GM23338 (cell line): ENCODE measurements around the gene TMEM151B. TPM values are rescaled to one million over a fixed set of nuclear protein-coding genes. Genes with fewer than 3 reads are reported as not detected.

Experiments used
- ATAC-seq: fragments of 200-7000 bp; cut with Tn5 transposase; 3 replicates; pipeline ENCODE4 v1.9.1; 2020
- DNase-seq: peaks from one replicate; pipeline ENCODE4 v3.0.0-alpha.2; 2015; ENCODE audit warnings: low spot score
- H2AFZ ChIP-seq: fragments of 200-600 bp; sonication (generic); 2 replicates; pipeline ENCODE4 v1.8.0; 2016; ENCODE audit warnings: antibody characterized with exemption, mild to moderate bottlenecking, moderate library complexity
- H3F3A ChIP-seq: fragments of 200-600 bp; sonication (generic); replicated peaks from 2 replicates; pipeline ENCODE4 v1.8.0; 2017; ENCODE audit warnings: antibody characterized with exemption, mixed run types, low read depth
- H3K27ac ChIP-seq: fragments of 200-600 bp; sonication (generic); 2 replicates; pipeline ENCODE4 v1.6.1; 2016; ENCODE audit warnings: low read depth
- H3K27me3 ChIP-seq: fragments of 200-600 bp; sonication (generic); 2 replicates; pipeline ENCODE4 v1.8.0; 2016; ENCODE audit warnings: mild to moderate bottlenecking, mixed run types, moderate library complexity; ENCODE audit not compliant: insufficient read depth
- H3K36me3 ChIP-seq: fragments of 200-600 bp; sonication (generic); 2 replicates; pipeline ENCODE4 v1.8.0; 2016; ENCODE audit warnings: mild to moderate bottlenecking; ENCODE audit not compliant: insufficient read depth
- H3K4me1 ChIP-seq: fragments of 200-600 bp; sonication (generic); 2 replicates; pipeline ENCODE4 v1.8.0; 2016; ENCODE audit warnings: mild to moderate bottlenecking, moderate library complexity; ENCODE audit not compliant: insufficient read depth
- H3K4me2 ChIP-seq: fragments of 200-600 bp; sonication (generic); 2 replicates; pipeline ENCODE4 v1.7.1; 2017; ENCODE audit warnings: mixed run types
- H3K4me3 ChIP-seq: fragments of 200-600 bp; sonication (generic); 2 replicates; pipeline ENCODE4 v1.6.1; 2016; ENCODE audit warnings: mixed run types
- H3K79me2 ChIP-seq: fragments of 200-600 bp; sonication (generic); replicated peaks from 2 replicates; pipeline ENCODE4 v1.8.0; 2017; ENCODE audit warnings: mild to moderate bottlenecking; ENCODE audit not compliant: insufficient read depth
- H3K9me2 ChIP-seq: fragments of 200-600 bp; sonication (generic); 2 replicates; pipeline ENCODE4 v1.8.0; 2017; ENCODE audit not compliant: insufficient read depth
- H4K20me1 ChIP-seq: fragments of 200-600 bp; sonication (generic); replicated peaks from 2 replicates; pipeline ENCODE4 v1.8.0; 2017; ENCODE audit warnings: mild to moderate bottlenecking; ENCODE audit not compliant: insufficient read depth
- H3K27ac Mint-ChIP-seq: 2 replicates; pipeline ENCODE4 v1.8.0; 2020; ENCODE audit warnings: inconsistent platforms, mild to moderate bottlenecking, moderate library complexity, mixed read lengths
- H3K27me3 Mint-ChIP-seq: 3 replicates; pipeline ENCODE4 v1.8.0; 2022; ENCODE audit warnings: low read depth, mild to moderate bottlenecking, moderate library complexity, mixed read lengths, inconsistent platforms; ENCODE audit not compliant: insufficient read depth, poor library complexity
- H3K36me3 Mint-ChIP-seq: 3 replicates; pipeline ENCODE4 v1.8.0; 2021; ENCODE audit warnings: low read depth, mild to moderate bottlenecking, inconsistent platforms, moderate library complexity, mixed read lengths
- H3K4me1 Mint-ChIP-seq: 3 replicates; pipeline ENCODE4 v1.8.0; 2020; ENCODE audit warnings: mild to moderate bottlenecking, inconsistent platforms, mixed read lengths
- H3K4me3 Mint-ChIP-seq: 3 replicates; pipeline ENCODE4 v1.8.0; 2021; ENCODE audit warnings: moderate library complexity, mild to moderate bottlenecking, inconsistent platforms, mixed read lengths
- H3K9me3 Mint-ChIP-seq: 3 replicates; pipeline ENCODE4 v1.8.0; 2020; ENCODE audit warnings: moderate library complexity, mild to moderate bottlenecking, inconsistent platforms, mixed read lengths
- CREB1 ChIP-seq: fragments of 250-450 bp; sonication (Bioruptor Pico); IDR thresholded peaks from 2 replicates; pipeline ENCODE4 v1.5.0; 2020; ENCODE audit warnings: low read depth, mild to moderate bottlenecking, moderate library complexity
- CTCF ChIP-seq, 2 experiments: fragments of 200-600 bp in 1 of 2; sonication (generic) in 1 of 2; conservative IDR thresholded peaks; 2 replicates each; pipeline versions ENCODE4 v1.5.1 to v1.6.1; 2016 to 2017; ENCODE audit warnings: antibody characterized with exemption in 2 of 2, low read depth in 2 of 2, mild to moderate bottlenecking in 2 of 2, moderate library complexity in 1 of 2
- ETS1 ChIP-seq: IDR thresholded peaks from 2 replicates; pipeline ENCODE4 v1.6.1; 2016; ENCODE audit warnings: antibody characterized with exemption
- EZH2phosphoT487 ChIP-seq: fragments of 200-600 bp; sonication (generic); IDR thresholded peaks from one replicate; pipeline ENCODE4 v1.8.1; 2018; ENCODE audit warnings: antibody characterized with exemption; ENCODE audit not compliant: unreplicated experiment
- NANOG ChIP-seq: IDR thresholded peaks from 2 replicates; pipeline ENCODE4 v1.6.1; 2016; ENCODE audit warnings: antibody characterized with exemption, borderline replicate concordance
- POLR2AphosphoS5 ChIP-seq: IDR thresholded peaks from 2 replicates; pipeline ENCODE4 v1.6.1; 2016; ENCODE audit warnings: antibody characterized with exemption, low read depth
- STAT1 ChIP-seq: IDR thresholded peaks from one replicate; pipeline ENCODE4 v1.6.1; 2016; ENCODE audit warnings: antibody characterized with exemption; ENCODE audit not compliant: unreplicated experiment
- ZNF114 ChIP-seq: fragments of 250-450 bp; sonication (Bioruptor Pico); IDR thresholded peaks from 2 replicates; pipeline ENCODE4 v1.5.0; 2020; ENCODE audit warnings: mild to moderate bottlenecking, moderate library complexity
- ZNF331 ChIP-seq: fragments of 250-450 bp; sonication (Bioruptor Pico); IDR thresholded peaks from 2 replicates; pipeline ENCODE4 v1.5.0; 2020; ENCODE audit warnings: low read depth, mild to moderate bottlenecking, moderate library complexity
- ZNF462 ChIP-seq: fragments of 250-450 bp; sonication (Bioruptor Pico); IDR thresholded peaks from 2 replicates; pipeline ENCODE4 v1.5.0; 2020; ENCODE audit warnings: mild to moderate bottlenecking, moderate library complexity
- polyA plus RNA-seq: library from polyadenylated mRNA; unstranded; fragments of >200 nt; fragmentation: Nextera tagmentation; extraction: Ambion mirVana; gene quantifications from 2 replicates; pipeline ENCODE4 v1.2.1, GENCODE V29; 2016
- total RNA-seq: library from RNA; depleted of rRNA; stranded (reverse); fragments of >200 nt; shearing (Covaris generic); gene quantifications from 2 replicates; pipeline ENCODE4 v1.2.3, GENCODE V29; 2014

TMEM151B gene
- total and polyA plus RNA-seq, 2 experiments from 2014 or later = 0.91 to 14.6 TPM

GRCh38 chr6:44246663-44247337 lies 23.4 kb upstream of the TMEM151B start, which contains the start of gene HSP90AB1:
Gene HSP90AB1, plus strand, starts transcription at chr6:44247101. Its CDS starts 1,529 bp downstream, at chr6:44248630.
- Histone ChIP-seq H4K20me1 (peaks cover 47% of the 10 kb centered on the region), H3K36me3 (peaks cover 39% of the 10 kb centered on the region), H2AFZ (peak within 1 kb of the TSS; percentile 90), H3K4me1 (peaks cover 33% of the 10 kb centered on the region), H3K27ac (peak within 1 kb of the TSS; percentile 99), H3K9me2 (no peaks in the 10 kb centered on the region), H3K4me2 (peak within 1 kb of the TSS; percentile 90), H3K27me3 (no peaks in the 10 kb centered on the region), H3F3A (peaks cover 56% of the 10 kb centered on the region), H3K79me2 (peaks cover 53% of the 10 kb centered on the region), H3K4me3 (peak within 1 kb of the TSS; percentile 100)
- Mint-ChIP-seq H3K27ac (peak within 1 kb of the TSS; percentile 100), H3K4me1 (peaks cover 37% of the 10 kb centered on the region), H3K9me3 (peaks cover 13% of the 10 kb centered on the region), H3K4me3 (peak within 1 kb of the TSS; percentile 100), H3K36me3 (peaks cover 49% of the 10 kb centered on the region), H3K27me3 (peaks cover 67% of the 10 kb centered on the region)
- ATAC-seq (peak; percentile 63), DNase-seq (peak; percentile 99)
- TF ChIP-seq ZNF462 (CRISPR knock-in tag) (no peak), STAT1 (no peak), POLR2AphosphoS5 (peak; percentile 100), ZNF331 (CRISPR knock-in tag) (no peak), CREB1 (CRISPR knock-in tag) (peak; percentile 92), EZH2phosphoT487 (no peak), ETS1 (peak; percentile 66), CTCF (conservative IDR thresholded peaks at IDR 0.05; ENCODE audit: low read depth in 2 of 2) (no peak), ZNF114 (CRISPR knock-in tag) (no peak), NANOG (no peak)
